HK-2 (cell line): ENCODE data around the gene LRCH1.

ENCODE experiments used
- DNase-seq: peaks from one replicate; pipeline ENCODE4 v3.0.0-alpha.2; 2018; ENCODE audit not compliant: unreplicated experiment

LRCH1 gene

DNA sequence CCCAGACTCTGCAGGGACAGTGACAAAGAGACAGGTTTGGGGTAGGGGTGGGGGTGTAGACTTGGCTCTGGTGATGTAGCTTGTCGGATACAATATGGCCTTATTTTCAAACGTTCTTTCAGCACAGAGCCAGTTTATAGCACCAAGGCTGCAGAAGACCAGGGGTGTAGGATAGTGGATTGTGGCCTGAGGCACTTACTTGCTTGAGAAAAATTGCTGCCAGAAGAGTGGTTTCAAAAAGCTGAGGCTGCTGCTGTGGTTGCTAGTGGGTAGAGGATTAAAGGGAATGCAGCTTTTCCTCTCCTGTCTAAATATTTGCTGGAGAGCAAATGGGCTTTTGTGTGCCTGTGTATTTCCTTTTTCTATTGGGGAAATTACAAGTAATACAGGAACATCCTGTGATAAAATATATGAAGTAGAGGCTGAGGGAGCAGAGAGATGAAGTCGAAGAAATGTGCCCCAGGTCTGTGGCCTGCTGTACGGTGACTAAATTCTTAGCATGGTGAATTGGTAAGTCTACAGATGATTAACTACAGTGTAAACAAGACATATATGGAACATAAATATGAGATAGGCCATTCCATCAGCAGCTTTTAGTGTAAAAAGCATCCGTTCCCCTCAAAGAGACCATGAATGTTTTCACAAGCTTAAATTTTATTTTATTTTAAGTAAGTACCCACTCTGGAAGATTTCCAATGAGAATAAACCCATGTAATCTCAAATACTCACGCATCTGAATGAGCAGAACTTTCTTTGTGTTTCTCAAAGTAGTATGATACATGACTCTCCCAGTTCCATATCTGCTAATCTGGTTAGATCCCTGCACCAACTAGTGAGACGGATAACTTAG, 112.9 kb downstream of the LRCH1 start:
- DNase-seq: no peak

DNA sequence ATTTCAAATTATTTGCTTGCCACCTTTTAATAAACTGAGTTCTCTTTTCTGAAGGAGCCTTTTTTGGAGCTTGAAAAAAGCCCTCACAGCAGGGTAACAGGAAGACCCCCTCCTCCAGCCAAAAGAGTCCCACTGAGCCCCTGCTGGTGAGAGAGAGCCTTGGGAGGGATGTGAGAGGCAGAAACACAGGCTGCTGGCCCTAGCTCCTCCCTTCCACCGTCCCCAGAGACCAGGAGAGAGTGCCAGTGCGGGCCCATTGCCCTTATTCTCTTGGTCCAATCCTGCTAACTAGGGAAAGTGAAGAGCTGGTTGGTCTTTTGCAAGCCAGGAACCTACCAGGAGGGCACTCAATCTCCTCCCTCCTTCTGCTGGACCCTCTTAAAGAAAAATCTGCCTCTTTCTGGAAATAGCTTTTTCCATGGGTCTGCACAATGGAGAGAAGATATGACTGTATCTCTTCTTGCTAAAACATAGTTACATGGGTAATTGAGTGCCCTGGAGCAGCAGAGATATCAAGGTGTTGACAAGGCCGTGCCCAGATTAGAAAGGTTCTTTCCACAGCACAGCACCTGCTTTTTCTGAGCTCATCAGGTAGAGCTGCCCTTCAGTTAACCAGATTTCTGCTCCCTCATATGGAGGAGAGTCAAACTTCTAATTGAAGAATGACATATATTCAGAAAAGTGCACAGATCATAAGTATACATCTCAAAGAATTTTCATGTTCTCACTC, 113.9 kb downstream of the LRCH1 start:
- DNase-seq: no peak

DNA sequence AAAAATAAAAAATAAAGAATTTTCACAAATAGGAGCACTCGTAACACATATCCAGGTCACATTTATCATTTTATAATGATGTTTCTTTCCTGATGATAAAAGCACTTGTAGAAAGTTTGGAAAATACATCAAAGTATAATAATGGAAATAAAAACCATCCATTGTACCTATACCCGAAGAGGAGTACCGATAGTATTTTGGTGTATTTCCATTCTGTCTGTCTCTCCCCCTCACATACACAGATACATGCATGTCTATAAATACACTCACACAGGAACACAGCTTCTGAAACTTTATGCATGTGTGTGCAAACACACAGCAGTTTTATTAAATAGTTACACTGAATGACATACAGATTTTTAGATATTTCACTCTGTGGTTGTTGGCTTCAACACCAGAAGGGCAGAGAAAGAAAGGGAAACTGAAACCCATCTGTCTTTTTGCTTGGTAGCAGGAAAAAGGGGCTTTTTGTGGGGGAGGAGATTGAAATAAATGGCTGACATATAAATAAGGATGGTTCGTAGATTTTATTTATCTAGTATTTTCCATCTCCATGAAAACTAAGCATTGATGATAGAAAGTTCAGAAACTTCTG, 114.8 kb downstream of the LRCH1 start:
- DNase-seq: no peak

DNA sequence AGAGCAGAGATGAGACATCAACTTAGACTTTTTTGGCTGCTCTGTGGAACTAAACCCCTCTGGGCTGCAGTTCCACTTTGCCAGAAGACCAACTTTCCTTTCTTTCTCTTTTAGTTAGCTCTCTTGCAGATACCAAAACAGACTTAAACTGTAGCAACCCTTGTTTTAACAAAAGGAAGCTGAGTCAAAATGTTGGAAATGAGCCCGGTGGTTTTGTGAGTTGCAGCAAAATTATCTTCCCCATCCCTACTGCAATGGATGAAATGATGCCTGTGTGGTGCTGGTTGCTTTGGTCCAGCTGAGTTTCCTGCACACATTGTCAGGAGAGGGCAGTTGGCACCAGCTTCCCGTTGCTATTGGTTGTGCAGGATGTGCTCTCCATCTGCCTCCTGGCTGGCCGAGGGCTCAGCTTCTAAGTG, 115.3 kb downstream of the LRCH1 start:
- no peak for DNase-seq

DNA sequence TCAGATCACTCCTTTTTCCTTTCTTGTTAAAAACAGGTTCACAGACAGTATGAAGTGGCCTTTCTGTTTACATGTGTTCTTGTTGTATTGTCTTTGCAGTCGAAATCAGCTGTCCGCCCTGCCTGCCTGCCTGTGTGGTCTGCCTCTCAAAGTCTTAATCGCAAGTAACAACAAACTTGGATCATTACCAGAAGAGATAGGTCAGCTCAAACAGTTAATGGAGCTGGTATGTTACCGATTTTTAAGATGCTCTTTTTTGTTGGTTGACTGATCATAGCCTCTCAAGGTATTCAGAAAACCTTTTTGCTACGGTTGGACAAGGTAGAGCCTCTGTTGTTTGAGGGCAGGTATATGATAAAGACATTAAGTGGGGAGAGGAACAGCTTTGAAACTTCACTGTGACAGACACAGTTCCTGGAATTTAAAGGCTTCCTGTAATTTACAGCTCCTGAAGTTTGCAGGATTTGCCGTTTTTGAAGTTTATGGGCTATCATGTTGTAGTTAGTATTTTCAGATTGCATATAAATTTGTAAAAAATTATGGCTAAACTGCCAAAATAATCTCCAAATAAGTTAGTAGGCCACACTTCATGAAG, 116.1 kb downstream of the LRCH1 start:
- no peak for DNase-seq

DNA sequence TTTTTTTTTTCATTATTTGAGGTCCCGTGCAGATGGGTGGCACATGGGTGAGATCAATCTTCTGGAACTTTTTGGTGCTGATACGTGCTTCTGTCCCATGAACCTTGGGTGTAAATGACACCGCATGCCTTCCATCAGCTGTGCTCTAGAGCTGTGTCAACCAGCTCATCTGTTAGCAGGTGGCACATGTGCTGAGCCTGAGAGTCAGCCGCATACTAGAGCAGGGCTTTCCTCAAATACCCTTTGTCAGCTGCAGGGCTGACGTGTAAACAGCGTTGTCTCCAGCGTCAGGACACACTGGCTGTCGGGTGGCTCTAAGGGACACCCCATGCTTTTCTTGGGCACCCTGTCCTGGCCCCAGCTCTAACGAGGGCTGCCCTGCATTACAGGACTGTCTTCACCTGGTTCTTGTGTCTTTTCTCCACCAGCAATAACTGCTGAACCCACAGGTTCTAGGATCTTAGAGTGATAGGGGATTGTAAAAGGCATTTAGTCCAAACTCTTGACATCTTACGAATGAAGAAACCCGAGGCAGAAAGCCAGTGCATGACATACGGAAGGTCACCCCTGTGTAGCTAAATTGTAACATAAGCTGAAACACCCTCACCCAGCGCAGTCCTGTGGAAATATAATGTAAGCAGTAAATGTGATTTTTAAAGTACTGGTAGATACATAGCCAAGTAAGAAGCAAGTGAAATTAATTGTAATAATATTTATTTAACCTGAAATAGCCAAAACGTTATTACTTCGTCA, 119.5 kb downstream of the LRCH1 start:
- no peak for DNase-seq

DNA sequence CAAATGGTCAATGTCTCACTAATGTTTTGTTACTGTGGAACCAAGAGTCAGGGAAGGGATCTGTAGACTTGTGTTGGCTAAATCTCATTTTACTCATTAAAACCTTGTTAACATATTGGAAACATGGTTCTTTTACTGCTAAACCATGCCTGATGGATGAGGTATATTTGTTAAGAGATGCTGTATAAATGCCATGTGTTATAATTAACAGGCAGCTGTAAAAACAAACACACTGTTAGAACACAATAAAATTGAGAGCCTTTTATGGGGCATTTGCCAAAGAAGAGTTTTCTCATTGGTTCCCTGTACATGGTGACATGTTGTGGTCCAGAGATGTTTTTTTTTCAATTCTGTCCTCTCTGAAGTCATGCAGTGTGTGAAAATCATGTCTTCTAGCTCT, 122.0 kb downstream of the LRCH1 start:
- no peak for DNase-seq

DNA sequence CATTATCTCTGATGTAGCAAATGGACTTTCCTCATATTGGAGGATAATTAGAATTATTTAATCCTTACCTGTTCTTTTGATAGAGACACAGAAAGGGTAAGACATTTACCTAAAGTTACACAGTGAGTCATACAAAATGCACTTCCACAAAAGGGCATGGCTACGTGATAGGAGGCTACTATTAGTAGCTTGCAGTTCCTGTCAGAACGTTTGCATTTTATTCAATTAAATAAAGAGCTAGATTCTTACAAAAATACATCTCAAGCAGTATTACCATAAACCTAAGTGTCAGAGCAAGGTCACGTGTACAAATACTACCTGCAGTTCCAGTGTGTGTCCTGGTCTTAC, 123.4 kb downstream of the LRCH1 start:
- DNase-seq: no peak

DNA sequence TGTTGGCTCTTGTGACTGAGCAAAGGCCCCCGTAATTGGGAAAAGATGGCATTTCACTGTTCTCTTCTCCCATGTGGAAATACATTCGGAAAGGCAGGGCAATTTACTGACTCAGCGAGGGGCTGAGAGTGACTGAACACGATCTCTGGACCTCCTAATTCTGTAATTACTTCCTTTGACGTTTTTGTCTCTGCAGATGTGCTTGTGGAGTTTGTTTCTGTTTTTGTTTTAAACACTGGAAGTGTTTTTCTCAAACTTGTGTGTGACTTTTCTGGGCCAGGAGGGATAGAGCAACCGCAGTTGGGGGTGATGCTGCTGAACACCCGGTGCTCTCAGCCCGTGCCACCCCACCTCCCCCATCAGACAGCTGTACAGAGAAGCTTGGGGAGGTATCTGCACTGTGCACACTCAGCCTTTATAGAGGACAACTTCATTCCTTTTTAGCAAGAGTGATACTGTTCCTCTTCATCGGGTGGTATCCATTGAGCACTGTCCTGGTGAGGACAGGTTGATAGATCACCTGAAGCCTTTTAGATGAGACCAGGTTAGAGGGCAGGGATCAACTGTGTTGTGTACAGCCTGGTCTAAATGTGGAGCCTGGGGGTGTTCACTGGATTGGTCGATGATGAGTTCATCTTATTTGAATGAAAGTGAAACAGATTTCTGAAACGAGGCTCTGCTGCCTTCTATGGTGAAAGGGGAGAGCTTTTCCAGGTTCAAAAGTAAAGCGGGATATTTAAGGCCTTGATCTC, 126.6 kb downstream of the LRCH1 start:
- no peak for DNase-seq

DNA sequence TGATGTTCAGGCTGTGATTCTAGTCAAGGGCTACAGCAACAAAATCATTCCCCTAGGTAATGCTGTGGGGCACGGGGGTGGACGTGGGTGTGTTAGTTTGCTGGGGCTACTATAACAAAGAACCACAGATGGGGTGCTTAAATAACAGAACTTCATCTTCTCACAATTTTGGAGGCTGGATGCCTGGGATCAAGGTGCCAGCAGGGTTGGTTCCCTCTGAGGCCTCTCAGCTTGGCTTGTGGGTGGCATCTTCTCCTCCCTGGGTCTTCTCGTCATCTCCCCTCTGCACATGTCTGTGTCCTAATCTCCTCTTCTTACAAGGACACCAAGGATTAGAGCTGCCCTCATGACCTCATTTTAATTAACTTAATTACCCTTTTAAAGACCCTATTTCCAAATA, 129.0 kb downstream of the LRCH1 start:
- no peak for DNase-seq

DNA sequence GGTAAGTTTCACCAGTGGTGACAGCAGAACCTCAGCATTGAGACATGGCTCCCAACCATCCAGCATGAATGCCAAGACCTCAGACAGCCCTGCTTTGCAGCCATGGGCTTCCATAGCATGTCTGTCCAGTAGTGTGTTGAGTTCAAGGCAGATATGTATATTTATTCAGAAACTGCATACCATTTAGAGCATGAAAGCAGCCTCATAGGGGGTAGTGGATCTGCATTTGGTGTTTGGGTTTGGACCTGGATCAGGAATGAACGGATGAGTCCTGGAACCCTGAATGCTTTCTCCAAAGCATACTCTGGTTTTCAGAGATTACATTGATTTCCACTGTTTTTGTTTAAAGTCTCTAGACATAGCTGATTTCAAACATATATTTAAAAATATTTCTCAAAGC, 129.7 kb downstream of the LRCH1 start:
- DNase-seq: no peak

DNA sequence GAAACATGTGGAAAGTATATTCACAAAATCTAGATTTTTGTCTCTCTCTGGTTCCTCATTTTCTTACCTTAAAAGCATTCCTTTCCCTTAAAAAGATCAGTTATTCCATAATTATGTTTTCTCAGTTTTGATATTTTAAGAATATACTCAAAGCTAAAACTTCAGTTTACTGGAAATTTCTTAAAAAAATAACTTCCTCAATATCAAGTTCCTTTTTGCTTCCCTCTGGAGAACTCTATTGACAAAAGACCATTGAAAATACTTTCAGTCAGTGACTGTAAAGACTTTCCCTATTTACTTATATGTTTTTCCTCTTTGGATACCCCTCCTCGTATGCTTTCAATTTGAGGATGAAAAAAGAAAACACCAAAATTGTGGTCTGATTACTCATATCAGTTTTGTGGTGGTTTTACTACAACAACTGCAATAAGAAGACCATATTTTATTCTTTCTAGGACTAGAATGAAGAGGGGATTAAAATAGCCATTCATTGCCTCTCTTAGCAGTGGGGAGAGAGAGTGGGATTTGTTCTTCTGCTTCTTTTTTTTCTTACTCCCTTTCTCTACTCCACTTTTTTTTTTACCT, 130.8 kb downstream of the LRCH1 start:
- DNase-seq: no peak

DNA sequence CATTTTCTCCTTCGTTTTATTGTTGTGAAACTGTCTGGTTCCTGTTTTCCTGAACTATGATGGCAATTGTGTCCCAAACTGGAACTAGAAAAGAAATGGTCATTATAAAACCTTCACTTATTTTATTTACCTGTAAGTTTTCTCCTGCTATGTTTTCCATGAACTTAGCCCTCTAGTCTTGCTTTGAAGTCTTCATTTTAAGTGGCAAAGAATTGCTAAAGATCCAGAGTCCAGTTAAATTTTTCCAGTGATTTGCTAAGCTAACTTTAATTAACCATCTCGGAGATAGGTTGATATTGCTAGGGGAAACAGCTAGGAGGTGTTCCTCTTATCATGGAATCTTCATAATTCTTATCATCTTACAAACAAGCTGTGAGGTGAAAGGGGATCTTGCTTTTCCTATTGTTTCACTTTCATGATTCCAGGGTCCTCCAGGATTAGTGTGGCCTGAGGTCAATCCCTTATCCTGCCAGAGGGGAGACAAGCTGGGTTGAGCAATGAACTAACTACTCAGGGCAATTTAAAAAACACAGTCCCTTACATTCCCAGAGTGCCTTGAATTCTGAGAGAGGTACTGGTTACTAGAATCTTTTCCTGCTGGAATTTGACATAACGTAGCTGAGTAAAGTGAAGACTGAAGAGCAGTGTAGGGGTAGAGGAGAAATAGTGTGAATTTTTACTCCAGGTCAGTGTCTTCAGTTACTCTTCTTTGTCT, 131.5 kb downstream of the LRCH1 start:
- DNase-seq: no peak

DNA sequence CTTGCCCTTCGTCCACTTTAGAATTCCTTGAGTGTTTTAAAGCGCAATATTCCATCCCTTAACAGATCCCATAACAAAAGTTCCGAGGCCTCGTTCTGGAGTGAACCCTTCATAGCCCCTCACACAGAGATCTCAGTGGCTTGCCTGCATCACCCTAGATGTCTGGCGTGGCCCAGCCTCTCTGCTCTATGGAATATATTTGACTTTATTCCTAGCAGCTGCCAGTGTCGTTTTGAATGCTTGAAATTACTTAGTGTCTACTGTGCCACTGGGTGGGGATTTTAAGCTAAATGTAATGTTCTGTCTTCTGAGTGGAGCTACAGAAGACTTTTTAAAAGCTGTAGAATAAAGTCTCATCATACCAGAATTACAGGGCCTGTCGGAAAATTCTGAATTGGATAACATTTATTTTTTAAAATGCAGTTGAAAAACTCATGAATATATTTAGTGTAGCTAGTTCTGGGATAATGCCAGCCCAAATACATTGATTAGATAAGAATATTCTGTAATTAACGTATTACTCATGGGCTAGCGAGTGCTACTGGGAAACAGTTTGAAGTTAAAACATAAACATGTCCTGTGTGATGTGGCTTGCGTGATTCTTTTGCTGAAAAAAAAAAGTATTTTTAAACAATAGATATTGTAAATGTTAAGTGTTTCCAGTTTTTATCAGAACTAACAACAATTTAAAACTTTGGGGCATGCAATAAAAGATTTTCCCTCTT, 132.2 kb downstream of the LRCH1 start:
- no peak for DNase-seq

DNA sequence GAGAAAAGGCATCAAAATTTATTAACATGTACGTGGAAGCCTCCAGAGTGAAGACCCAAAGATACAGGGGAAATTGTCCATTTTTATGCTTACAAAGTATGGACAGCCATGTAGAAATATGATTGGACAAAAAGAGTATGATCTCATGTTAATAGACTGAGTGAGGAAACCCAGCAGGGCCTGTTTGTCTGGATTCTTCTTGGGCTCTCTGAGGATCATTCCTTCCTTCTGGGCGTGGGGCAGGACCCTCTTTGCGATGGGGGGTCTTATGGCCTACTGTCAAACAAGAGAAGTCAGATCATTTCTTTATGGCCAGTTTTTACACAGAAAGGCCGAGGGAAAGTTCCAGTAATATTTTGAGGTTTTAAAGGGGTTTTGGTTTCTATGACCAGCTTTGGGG, 133.2 kb downstream of the LRCH1 start:
- DNase-seq: no peak

DNA sequence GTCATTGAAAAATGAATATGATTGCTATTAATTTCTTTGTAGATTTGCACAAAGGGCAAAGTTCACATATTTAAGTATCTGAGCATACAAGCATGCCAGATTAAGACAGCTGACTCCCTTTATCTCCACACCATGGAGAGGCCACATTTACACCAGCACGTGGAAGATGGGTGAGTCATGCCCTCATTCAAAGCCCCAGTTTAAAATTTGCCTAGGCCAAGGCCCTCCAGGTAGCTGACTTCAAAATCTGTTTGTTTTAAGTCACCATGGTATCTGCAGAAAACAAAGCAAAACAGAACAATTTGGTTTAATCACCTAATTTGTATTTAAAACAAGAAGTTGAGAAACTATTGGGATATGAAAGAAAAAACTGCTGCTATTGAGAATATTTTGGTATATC, 134.8 kb downstream of the LRCH1 start:
- peak; percentile 25 for DNase-seq

DNA sequence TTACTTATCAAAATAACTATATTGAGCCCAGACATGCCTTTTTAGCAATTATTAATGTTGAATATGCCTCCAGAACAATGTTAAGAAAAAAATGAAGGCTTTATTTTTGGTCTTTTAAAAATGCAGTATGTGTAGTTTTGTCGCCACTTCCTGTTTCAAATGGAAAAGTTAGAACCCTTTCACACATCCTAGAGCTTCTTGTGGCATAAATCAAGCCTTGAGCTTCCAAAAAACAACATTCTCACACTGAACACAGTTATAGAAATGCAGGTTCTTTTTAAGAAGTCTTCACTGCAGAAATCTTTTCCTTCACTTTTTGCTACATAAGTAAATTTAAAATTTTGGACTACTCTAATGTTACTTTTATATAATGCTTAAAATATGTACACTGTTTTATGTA, 135.3 kb downstream of the LRCH1 start:
- no peak for DNase-seq

DNA sequence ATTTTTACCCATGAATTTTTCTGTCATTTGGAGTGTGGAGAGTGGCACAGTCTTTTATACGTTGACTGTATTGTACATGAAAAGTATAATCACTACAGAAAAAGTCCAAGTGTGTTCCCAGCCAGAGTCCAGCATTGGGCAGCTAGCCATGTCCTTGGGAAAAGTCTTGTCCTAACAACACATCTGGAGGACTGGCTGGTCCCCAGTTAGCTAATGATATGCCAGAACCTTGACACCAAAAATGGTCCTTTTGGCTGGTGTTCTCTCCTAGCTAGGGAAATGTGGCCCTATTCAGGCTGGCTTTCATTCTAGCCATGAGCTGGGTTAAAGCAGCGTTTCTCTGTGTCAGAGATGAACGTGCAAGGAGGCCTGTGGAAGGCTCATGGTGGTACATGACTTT, 145.0 kb downstream of the LRCH1 start:
- no peak for DNase-seq

DNA sequence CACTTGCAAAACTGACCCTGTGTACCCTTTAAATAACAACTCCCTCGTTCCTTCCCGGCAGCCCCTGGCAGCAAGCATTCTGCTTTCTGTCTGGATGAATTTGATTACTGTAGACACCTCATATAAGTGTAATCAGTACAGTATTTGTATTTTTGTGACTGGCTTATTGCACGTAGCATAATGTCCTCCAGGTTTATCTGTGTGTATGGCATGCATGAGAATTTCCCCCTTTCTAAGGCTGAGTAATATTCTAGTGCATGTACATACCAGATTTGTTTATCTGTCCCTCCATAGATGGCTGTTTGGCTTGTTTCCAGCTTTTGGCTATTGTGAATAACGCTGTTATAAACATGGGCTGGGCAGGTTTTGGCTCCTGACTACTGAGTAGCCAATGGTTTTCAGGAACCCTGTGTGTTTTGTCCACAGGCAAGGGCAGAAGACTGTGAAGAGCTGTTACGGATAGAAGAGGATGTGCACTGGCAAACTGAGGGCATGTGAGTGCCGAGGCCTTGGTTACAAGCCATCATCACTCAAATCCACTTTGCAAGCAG, 146.0 kb downstream of the LRCH1 start:
- DNase-seq: no peak
